ENCODE measurements around the gene AGPS. TPM values are rescaled to one million over a fixed set of nuclear protein-coding genes. Genes with fewer than 3 reads are reported as not detected.
"Not testable (repeated sequence)": the region's sequence is repeated elsewhere in the genome, so short reads cannot be mapped to it uniquely, and the experiment has no call there.

Gene AGPS
- total RNA-seq, 3 donors from 2014 or later, result 28.2 to 30.6 (median 28.5) TPM

GRCh38 chr2:177406182-177406581, 13.6 kb downstream of the AGPS start:
- intact Hi-C loops (cut with DNase I; ENCODE audit: low total_unique reads), result no loop called here

GRCh38 chr2:177407031-177407430, 14.5 kb downstream of the AGPS start:
- no peak for DNase-seq (ENCODE audit: low spot score in 2 of 2)
- Histone ChIP-seq H3K4me3 (no peak overlapping the region), H3K27ac (no peak overlapping the region), H3K36me3 (no peaks in the 10 kb centered on the region), H3K4me1 (peaks cover 0 to 8% of the 10 kb centered on the region in 2 donors), H3K9me3 (no peaks in the 10 kb centered on the region), H3K27me3 (no peaks in the 10 kb centered on the region)
- intact Hi-C loops (cut with DNase I; ENCODE audit: low total_unique reads), result no loop called here
- no peak for TF ChIP-seq POLR2AphosphoS5 (IDR thresholded peaks at IDR 0.05)
- TF ChIP-seq CTCF (IDR thresholded peaks at IDR 0.05), result no peak
- TF ChIP-seq POLR2A (IDR thresholded peaks at IDR 0.05), result no peak

More at GRCh38 chr2:177406182-177406581, 13.6 kb downstream of the AGPS start:
- no peaks in the 10 kb centered on the region for H3K36me3 ChIP-seq
- H3K4me3 ChIP-seq, result no peak overlapping the region
- H3K4me1 ChIP-seq, result peaks cover 0 to 8% of the 10 kb centered on the region in 2 donors
- no peaks in the 10 kb centered on the region for H3K9me3 ChIP-seq
- H3K27me3 ChIP-seq, result no peaks in the 10 kb centered on the region
- no peak for DNase-seq (ENCODE audit: low spot score in 2 of 2)
- no peak overlapping the region for H3K27ac ChIP-seq
- no peak for TF ChIP-seq POLR2AphosphoS5 (IDR thresholded peaks at IDR 0.05)
- no peak for TF ChIP-seq POLR2A (IDR thresholded peaks at IDR 0.05)
- no peak for TF ChIP-seq CTCF (IDR thresholded peaks at IDR 0.05)

GRCh38 chr2:177410629-177411028, 18.1 kb downstream of the AGPS start:
- H3K4me1 ChIP-seq; H3K36me3 ChIP-seq; H3K27ac ChIP-seq; H3K9me3 ChIP-seq; H3K27me3 ChIP-seq; H3K4me3 ChIP-seq; DNase-seq (ENCODE audit: low spot score in 2 of 2); intact Hi-C loops (cut with DNase I; ENCODE audit: low total_unique reads): not testable (repeated sequence)

GRCh38 chr2:177413703-177414102, 21.1 kb downstream of the AGPS start:
- H3K4me3 ChIP-seq, result no peak overlapping the region
- TF ChIP-seq POLR2AphosphoS5 (IDR thresholded peaks at IDR 0.05) (no peak), POLR2A (IDR thresholded peaks at IDR 0.05) (no peak), CTCF (IDR thresholded peaks at IDR 0.05) (no peak)
- no peak overlapping the region for H3K27ac ChIP-seq
- no peaks in the 10 kb centered on the region for H3K36me3 ChIP-seq
- DNase-seq (ENCODE audit: low spot score in 2 of 2), result no peak
- H3K4me1 ChIP-seq, result no peaks in the 10 kb centered on the region
- no peaks in the 10 kb centered on the region for H3K9me3 ChIP-seq
- H3K27me3 ChIP-seq, result no peaks in the 10 kb centered on the region
- intact Hi-C loops (cut with DNase I; ENCODE audit: low total_unique reads), result no loop called here

- TF ChIP-seq CTCF (IDR thresholded peaks at IDR 0.05), result no peak
- no peak for TF ChIP-seq POLR2AphosphoS5 (IDR thresholded peaks at IDR 0.05)
- no peak for TF ChIP-seq POLR2A (IDR thresholded peaks at IDR 0.05)
- no peaks in the 10 kb centered on the region for H3K9me3 ChIP-seq
- H3K27me3 ChIP-seq, result no peaks in the 10 kb centered on the region
- intact Hi-C loops (cut with DNase I; ENCODE audit: low total_unique reads), result no loop called here
- no peak overlapping the region for H3K4me3 ChIP-seq
- H3K27ac ChIP-seq, result no peak overlapping the region
- DNase-seq (ENCODE audit: low spot score in 2 of 2), result no peak
- no peaks in the 10 kb centered on the region for H3K4me1 ChIP-seq
- no peaks in the 10 kb centered on the region for H3K36me3 ChIP-seq
Observed at GRCh38 chr2:177419274-177419673, 26.7 kb downstream of the AGPS start.

- TF ChIP-seq POLR2AphosphoS5 (IDR thresholded peaks at IDR 0.05) (no peak), POLR2A (IDR thresholded peaks at IDR 0.05) (no peak), CTCF (IDR thresholded peaks at IDR 0.05) (no peak)
- Histone ChIP-seq H3K27me3 (no peaks in the 10 kb centered on the region), H3K36me3 (no peaks in the 10 kb centered on the region), H3K9me3 (peaks cover 0 to 5% of the 10 kb centered on the region in 2 donors), H3K4me1 (no peaks in the 10 kb centered on the region), H3K4me3 (no peak overlapping the region), H3K27ac (no peak overlapping the region)
- DNase-seq (ENCODE audit: low spot score in 2 of 2), result no peak
- intact Hi-C loops (cut with DNase I; ENCODE audit: low total_unique reads), result no loop called here
Observed at GRCh38 chr2:177422271-177422670, 29.7 kb downstream of the AGPS start.

GRCh38 chr2:177424120-177424519, 31.5 kb downstream of the AGPS start:
- peaks cover 7 to 21% of the 10 kb centered on the region in 2 donors for H3K9me3 ChIP-seq
- H3K27ac ChIP-seq; H3K4me3 ChIP-seq; H3K36me3 ChIP-seq; intact Hi-C loops (cut with DNase I; ENCODE audit: low total_unique reads); DNase-seq (ENCODE audit: low spot score in 2 of 2); H3K27me3 ChIP-seq; H3K4me1 ChIP-seq: not testable (repeated sequence)

GRCh38 chr2:177424620-177425019, 32.0 kb downstream of the AGPS start:
- H3K4me1 ChIP-seq; H3K4me3 ChIP-seq; H3K36me3 ChIP-seq; DNase-seq (ENCODE audit: low spot score in 2 of 2); H3K27me3 ChIP-seq; H3K27ac ChIP-seq: not testable (repeated sequence)
- peaks cover 8 to 21% of the 10 kb centered on the region in 2 donors for H3K9me3 ChIP-seq
- intact Hi-C loops (cut with DNase I; ENCODE audit: low total_unique reads), result loop anchor here (5.0 kb wide), 1 partner anchor 1182 kb away; no protein-coding TSS in a partner anchor
